DOHH2 (cell line): ENCODE results near the gene CMIP.

ENCODE experiments used
- EZH2phosphoT487 ChIP-seq: fragments of 200-600 bp; sonication (generic); IDR thresholded peaks from 2 replicates; pipeline ENCODE4 v1.6.1; 2017; ENCODE audit warnings: borderline replicate concordance, mild to moderate bottlenecking, antibody characterized with exemption, low read length, moderate library complexity, mixed read lengths
- TF ChIP-seq, protein P1 (sequence below): fragments of 200-600 bp; sonication (generic); IDR thresholded peaks from one replicate; pipeline ENCODE4 v1.5.1; 2014; ENCODE audit warnings: antibody characterized with exemption, mild to moderate bottlenecking, low read depth, low read length; ENCODE audit not compliant: poor library complexity, severe bottlenecking

DNA sequence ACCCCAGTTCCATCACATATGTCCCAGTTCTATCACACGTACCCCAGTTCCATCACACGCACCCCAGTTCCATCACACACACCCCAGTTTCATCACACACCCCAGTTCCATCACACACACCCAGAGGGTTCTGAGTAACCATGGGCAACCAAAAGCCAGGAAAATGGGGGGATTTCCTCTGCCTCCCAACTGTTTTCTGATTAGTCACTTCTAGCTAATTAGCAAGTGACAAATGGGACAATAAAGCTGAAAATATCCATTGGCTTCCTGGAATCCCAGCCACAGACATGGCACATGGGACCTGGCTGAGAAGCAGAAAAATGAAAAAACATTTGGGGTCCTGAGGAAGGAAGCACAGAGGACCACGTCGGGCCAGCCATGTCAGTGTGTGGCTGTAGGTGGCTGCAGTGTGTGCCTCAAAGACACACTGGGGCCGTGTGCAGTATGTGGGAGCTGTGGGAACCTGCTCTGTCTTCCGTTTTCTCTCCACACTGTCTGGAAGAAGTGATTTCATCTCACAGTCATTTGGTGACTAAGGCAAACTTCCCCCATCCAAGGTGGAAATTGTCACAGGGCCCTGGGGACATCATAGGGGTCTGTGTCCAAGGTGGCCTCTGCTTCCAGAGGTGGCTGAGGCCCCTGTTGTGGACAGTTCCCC, 106.7 kb downstream of the CMIP start:
- TF ChIP-seq, protein P1, sequence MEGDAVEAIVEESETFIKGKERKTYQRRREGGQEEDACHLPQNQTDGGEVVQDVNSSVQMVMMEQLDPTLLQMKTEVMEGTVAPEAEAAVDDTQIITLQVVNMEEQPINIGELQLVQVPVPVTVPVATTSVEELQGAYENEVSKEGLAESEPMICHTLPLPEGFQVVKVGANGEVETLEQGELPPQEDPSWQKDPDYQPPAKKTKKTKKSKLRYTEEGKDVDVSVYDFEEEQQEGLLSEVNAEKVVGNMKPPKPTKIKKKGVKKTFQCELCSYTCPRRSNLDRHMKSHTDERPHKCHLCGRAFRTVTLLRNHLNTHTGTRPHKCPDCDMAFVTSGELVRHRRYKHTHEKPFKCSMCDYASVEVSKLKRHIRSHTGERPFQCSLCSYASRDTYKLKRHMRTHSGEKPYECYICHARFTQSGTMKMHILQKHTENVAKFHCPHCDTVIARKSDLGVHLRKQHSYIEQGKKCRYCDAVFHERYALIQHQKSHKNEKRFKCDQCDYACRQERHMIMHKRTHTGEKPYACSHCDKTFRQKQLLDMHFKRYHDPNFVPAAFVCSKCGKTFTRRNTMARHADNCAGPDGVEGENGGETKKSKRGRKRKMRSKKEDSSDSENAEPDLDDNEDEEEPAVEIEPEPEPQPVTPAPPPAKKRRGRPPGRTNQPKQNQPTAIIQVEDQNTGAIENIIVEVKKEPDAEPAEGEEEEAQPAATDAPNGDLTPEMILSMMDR: no peak
- no peak for TF ChIP-seq EZH2phosphoT487
